ENCODE data around the gene SYMPK.

- TF ChIP-seq CTCF (IDR thresholded peaks at IDR 0.05; ENCODE audit: low read depth, low read length, poor library complexity, severe bottlenecking), result no peak
- TF ChIP-seq EZH2phosphoT487 (IDR thresholded peaks at IDR 0.05; ENCODE audit: borderline replicate concordance, low read length), result no peak
These were observed 69.1 kb downstream of the SYMPK start for GRCh38 chr19:45793876-45794275.

All from DOHH2 (cell line).